ENCODE data around the gene RPS15A.

DNA sequence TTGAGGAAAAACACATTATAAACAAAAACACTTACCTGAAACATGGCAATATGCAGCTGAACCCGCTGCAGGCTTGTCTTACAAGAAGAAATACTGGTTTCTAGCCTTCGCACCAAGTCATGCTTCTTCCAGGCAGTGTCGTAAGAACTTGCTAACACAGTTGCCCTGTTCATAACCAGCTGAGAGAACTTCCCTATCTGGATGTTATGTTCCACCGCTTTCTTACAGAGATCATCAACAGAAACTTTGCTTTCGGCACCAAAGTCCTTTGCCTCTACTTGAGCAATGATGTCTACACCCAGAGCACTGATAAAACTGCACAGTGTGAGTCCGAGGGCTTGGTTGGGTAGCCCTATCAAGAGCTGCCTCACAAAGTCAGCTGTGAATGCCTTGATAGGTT, 39.1 kb upstream of the RPS15A start:
- TF ChIP-seq EP300 (IDR thresholded peaks at IDR 0.05) (no peak), POLR2A (IDR thresholded peaks at IDR 0.05) (no peak)
- TF ChIP-seq, protein P1, sequence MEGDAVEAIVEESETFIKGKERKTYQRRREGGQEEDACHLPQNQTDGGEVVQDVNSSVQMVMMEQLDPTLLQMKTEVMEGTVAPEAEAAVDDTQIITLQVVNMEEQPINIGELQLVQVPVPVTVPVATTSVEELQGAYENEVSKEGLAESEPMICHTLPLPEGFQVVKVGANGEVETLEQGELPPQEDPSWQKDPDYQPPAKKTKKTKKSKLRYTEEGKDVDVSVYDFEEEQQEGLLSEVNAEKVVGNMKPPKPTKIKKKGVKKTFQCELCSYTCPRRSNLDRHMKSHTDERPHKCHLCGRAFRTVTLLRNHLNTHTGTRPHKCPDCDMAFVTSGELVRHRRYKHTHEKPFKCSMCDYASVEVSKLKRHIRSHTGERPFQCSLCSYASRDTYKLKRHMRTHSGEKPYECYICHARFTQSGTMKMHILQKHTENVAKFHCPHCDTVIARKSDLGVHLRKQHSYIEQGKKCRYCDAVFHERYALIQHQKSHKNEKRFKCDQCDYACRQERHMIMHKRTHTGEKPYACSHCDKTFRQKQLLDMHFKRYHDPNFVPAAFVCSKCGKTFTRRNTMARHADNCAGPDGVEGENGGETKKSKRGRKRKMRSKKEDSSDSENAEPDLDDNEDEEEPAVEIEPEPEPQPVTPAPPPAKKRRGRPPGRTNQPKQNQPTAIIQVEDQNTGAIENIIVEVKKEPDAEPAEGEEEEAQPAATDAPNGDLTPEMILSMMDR (IDR thresholded peaks at IDR 0.05) = no peak
